Spleen (tissue), 7 donors: Measurements from ENCODE around the gene KAT14.

Source experiments
- CTCF ChIP-seq, 11 experiments: fragments of 200-600 bp in 7 of 11; fragments of 450-650 bp in 4 of 11; sonication (generic) in 4 of 11; IDR thresholded peaks in 8 of 11; conservative IDR thresholded peaks in 3 of 11; 1 replicate in 7 of 11; 2 replicates in 4 of 11; pipeline versions ENCODE4 v1.4.0 to v1.8.0; 2016 to 2021; ENCODE audit warnings: antibody characterized with exemption in 11 of 11, inconsistent platforms in 4 of 11, mild to moderate bottlenecking in 1 of 11
- POLR2A ChIP-seq, 3 donors: fragments of 450-650 bp; IDR thresholded peaks; one replicate each; pipeline ENCODE4 v1.5.1; 2017; ENCODE audit warnings: antibody characterized with exemption in 3 of 3, mild to moderate bottlenecking in 1 of 3
- POLR2AphosphoS5 ChIP-seq, 3 donors: sonication (generic); formaldehyde crosslinking; IDR thresholded peaks; one replicate each; pipeline ENCODE4 v1.5.1; 2017; ENCODE audit warnings: antibody characterized with exemption in 3 of 3
- donor health status: DM: no; HTN: no; CAD: no; lungs with moderate emphysema.
- donor health status: DM: no; HTN: no; CAD: no.
- donor health status: DM: no; HTN: no; CAD: no.

- TF ChIP-seq POLR2A (IDR thresholded peaks at IDR 0.05) (no peak), CTCF (IDR thresholded peaks at IDR 0.05 in 8 of 11, conservative IDR thresholded peaks at IDR 0.05 in 3 of 11) (no peak), POLR2AphosphoS5 (IDR thresholded peaks at IDR 0.05) (no peak)
Measured at GRCh38 chr20:18103497-18103896, 34.2 kb upstream of the KAT14 start.
